GM23338 (cell line): ENCODE measurements around the gene ATOSA. TPM values are rescaled to one million over a fixed set of nuclear protein-coding genes. Genes with fewer than 3 reads are reported as not detected.

ENCODE experiments used
- ATAC-seq: fragments of 200-7000 bp; cut with Tn5 transposase; 3 replicates; pipeline ENCODE4 v1.9.1; 2020
- DNase-seq: peaks from one replicate; pipeline ENCODE4 v3.0.0-alpha.2; 2015; ENCODE audit warnings: low spot score
- H2AFZ ChIP-seq: fragments of 200-600 bp; sonication (generic); 2 replicates; pipeline ENCODE4 v1.8.0; 2016; ENCODE audit warnings: antibody characterized with exemption, mild to moderate bottlenecking, moderate library complexity
- H3F3A ChIP-seq: fragments of 200-600 bp; sonication (generic); replicated peaks from 2 replicates; pipeline ENCODE4 v1.8.0; 2017; ENCODE audit warnings: antibody characterized with exemption, mixed run types, low read depth
- H3K27ac ChIP-seq: fragments of 200-600 bp; sonication (generic); 2 replicates; pipeline ENCODE4 v1.6.1; 2016; ENCODE audit warnings: low read depth
- H3K27me3 ChIP-seq: fragments of 200-600 bp; sonication (generic); 2 replicates; pipeline ENCODE4 v1.8.0; 2016; ENCODE audit warnings: mild to moderate bottlenecking, mixed run types, moderate library complexity; ENCODE audit not compliant: insufficient read depth
- H3K36me3 ChIP-seq: fragments of 200-600 bp; sonication (generic); 2 replicates; pipeline ENCODE4 v1.8.0; 2016; ENCODE audit warnings: mild to moderate bottlenecking; ENCODE audit not compliant: insufficient read depth
- H3K4me1 ChIP-seq: fragments of 200-600 bp; sonication (generic); 2 replicates; pipeline ENCODE4 v1.8.0; 2016; ENCODE audit warnings: mild to moderate bottlenecking, moderate library complexity; ENCODE audit not compliant: insufficient read depth
- H3K4me2 ChIP-seq: fragments of 200-600 bp; sonication (generic); 2 replicates; pipeline ENCODE4 v1.7.1; 2017; ENCODE audit warnings: mixed run types
- H3K4me3 ChIP-seq: fragments of 200-600 bp; sonication (generic); 2 replicates; pipeline ENCODE4 v1.6.1; 2016; ENCODE audit warnings: mixed run types
- H3K79me2 ChIP-seq: fragments of 200-600 bp; sonication (generic); replicated peaks from 2 replicates; pipeline ENCODE4 v1.8.0; 2017; ENCODE audit warnings: mild to moderate bottlenecking; ENCODE audit not compliant: insufficient read depth
- H3K9me2 ChIP-seq: fragments of 200-600 bp; sonication (generic); 2 replicates; pipeline ENCODE4 v1.8.0; 2017; ENCODE audit not compliant: insufficient read depth
- H4K20me1 ChIP-seq: fragments of 200-600 bp; sonication (generic); replicated peaks from 2 replicates; pipeline ENCODE4 v1.8.0; 2017; ENCODE audit warnings: mild to moderate bottlenecking; ENCODE audit not compliant: insufficient read depth
- H3K27ac Mint-ChIP-seq: 2 replicates; pipeline ENCODE4 v1.8.0; 2020; ENCODE audit warnings: inconsistent platforms, mild to moderate bottlenecking, moderate library complexity, mixed read lengths
- H3K27me3 Mint-ChIP-seq: 3 replicates; pipeline ENCODE4 v1.8.0; 2022; ENCODE audit warnings: low read depth, mild to moderate bottlenecking, moderate library complexity, mixed read lengths, inconsistent platforms; ENCODE audit not compliant: insufficient read depth, poor library complexity
- H3K36me3 Mint-ChIP-seq: 3 replicates; pipeline ENCODE4 v1.8.0; 2021; ENCODE audit warnings: low read depth, mild to moderate bottlenecking, inconsistent platforms, moderate library complexity, mixed read lengths
- H3K4me1 Mint-ChIP-seq: 3 replicates; pipeline ENCODE4 v1.8.0; 2020; ENCODE audit warnings: mild to moderate bottlenecking, inconsistent platforms, mixed read lengths
- H3K4me3 Mint-ChIP-seq: 3 replicates; pipeline ENCODE4 v1.8.0; 2021; ENCODE audit warnings: moderate library complexity, mild to moderate bottlenecking, inconsistent platforms, mixed read lengths
- H3K9me3 Mint-ChIP-seq: 3 replicates; pipeline ENCODE4 v1.8.0; 2020; ENCODE audit warnings: moderate library complexity, mild to moderate bottlenecking, inconsistent platforms, mixed read lengths
- CREB1 ChIP-seq: fragments of 250-450 bp; sonication (Bioruptor Pico); IDR thresholded peaks from 2 replicates; pipeline ENCODE4 v1.5.0; 2020; ENCODE audit warnings: low read depth, mild to moderate bottlenecking, moderate library complexity
- EZH2 ChIP-seq: fragments of 200-600 bp; sonication (generic); IDR thresholded peaks from one replicate; pipeline ENCODE4 v1.8.0; 2017; ENCODE audit warnings: antibody characterized with exemption, mild to moderate bottlenecking, low read depth; ENCODE audit not compliant: unreplicated experiment
- EZH2phosphoT487 ChIP-seq: fragments of 200-600 bp; sonication (generic); IDR thresholded peaks from one replicate; pipeline ENCODE4 v1.8.1; 2018; ENCODE audit warnings: antibody characterized with exemption; ENCODE audit not compliant: unreplicated experiment
- JUNB ChIP-seq: IDR thresholded peaks from one replicate; pipeline ENCODE4 v1.6.1; 2016; ENCODE audit warnings: antibody characterized with exemption; ENCODE audit not compliant: unreplicated experiment
- NANOG ChIP-seq: IDR thresholded peaks from 2 replicates; pipeline ENCODE4 v1.6.1; 2016; ENCODE audit warnings: antibody characterized with exemption, borderline replicate concordance
- POLR2AphosphoS5 ChIP-seq: IDR thresholded peaks from 2 replicates; pipeline ENCODE4 v1.6.1; 2016; ENCODE audit warnings: antibody characterized with exemption, low read depth
- ZNF114 ChIP-seq: fragments of 250-450 bp; sonication (Bioruptor Pico); IDR thresholded peaks from 2 replicates; pipeline ENCODE4 v1.5.0; 2020; ENCODE audit warnings: mild to moderate bottlenecking, moderate library complexity
- ZNF331 ChIP-seq: fragments of 250-450 bp; sonication (Bioruptor Pico); IDR thresholded peaks from 2 replicates; pipeline ENCODE4 v1.5.0; 2020; ENCODE audit warnings: low read depth, mild to moderate bottlenecking, moderate library complexity
- polyA plus RNA-seq: library from polyadenylated mRNA; unstranded; fragments of >200 nt; fragmentation: Nextera tagmentation; extraction: Ambion mirVana; gene quantifications from 2 replicates; pipeline ENCODE4 v1.2.1, GENCODE V29; 2016
- total RNA-seq: library from RNA; depleted of rRNA; stranded (reverse); fragments of >200 nt; shearing (Covaris generic); gene quantifications from 2 replicates; pipeline ENCODE4 v1.2.3, GENCODE V29; 2014
- TF ChIP-seq, protein P1 (sequence below): fragments of 250-450 bp; sonication (Bioruptor Pico); IDR thresholded peaks from 2 replicates; pipeline ENCODE4 v1.5.0; 2020; ENCODE audit warnings: mild to moderate bottlenecking, moderate library complexity
- TF ChIP-seq, protein P2 (sequence below): IDR thresholded peaks from 2 replicates; pipeline ENCODE4 v1.6.1; 2016; ENCODE audit warnings: antibody characterized with exemption
- TF ChIP-seq, protein P3 (sequence below), 2 experiments: fragments of 200-600 bp in 1 of 2; sonication (generic) in 1 of 2; conservative IDR thresholded peaks; 2 replicates each; pipeline versions ENCODE4 v1.5.1 to v1.6.1; 2016 to 2017; ENCODE audit warnings: antibody characterized with exemption in 2 of 2, low read depth in 2 of 2, mild to moderate bottlenecking in 2 of 2, moderate library complexity in 1 of 2

The ATOSA gene
- total and polyA plus RNA-seq, 2 experiments from 2014 or later, result 6.2 to 14.0 TPM

DNA sequence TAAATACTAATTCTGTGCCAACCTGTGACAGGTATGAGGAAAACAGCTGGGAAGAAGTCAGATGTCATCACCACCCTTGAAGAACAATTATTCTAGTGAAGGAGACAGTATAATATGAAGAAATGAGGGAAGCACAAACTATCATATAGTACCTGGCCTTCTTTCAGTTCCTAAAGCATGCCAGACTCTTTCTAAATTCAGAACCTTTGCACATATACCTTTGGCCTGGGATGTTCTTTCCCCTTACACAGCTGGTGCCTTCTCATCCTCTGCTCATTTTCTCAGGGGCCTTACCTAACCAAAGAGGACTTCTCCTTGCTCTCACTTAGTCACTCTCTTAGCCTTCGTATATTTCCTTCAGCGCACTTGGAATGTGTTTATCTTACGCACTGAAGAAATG lies 19.0 kb downstream of the ATOSA start:
- no peaks in the 10 kb centered on the region for H3K27me3 ChIP-seq
- DNase-seq, result no peak
- no peaks in the 10 kb centered on the region for H3K9me2 ChIP-seq
- H3K79me2 ChIP-seq, result no peaks in the 10 kb centered on the region
- no peaks in the 10 kb centered on the region for H3K36me3 Mint-ChIP-seq
- H4K20me1 ChIP-seq, result no peaks in the 10 kb centered on the region
- H3K4me2 ChIP-seq, result no peak overlapping the region
- no peaks in the 10 kb centered on the region for H3K36me3 ChIP-seq
- 0 out of 2 replicates have a peak, but pooled peaks cover 4% of the 10 kb centered on the region for H3K4me1 ChIP-seq
- no peaks in the 10 kb centered on the region for H3K9me3 Mint-ChIP-seq
- ATAC-seq, result no peak
- no peak overlapping the region for H3K4me3 Mint-ChIP-seq
- H3K4me1 Mint-ChIP-seq, result no peaks in the 10 kb centered on the region
- H3K27me3 Mint-ChIP-seq, result peaks cover 4% of the 10 kb centered on the region
- H3F3A ChIP-seq, result no peaks in the 10 kb centered on the region
- H3K27ac ChIP-seq, result no peak overlapping the region
- TF ChIP-seq, protein P1, sequence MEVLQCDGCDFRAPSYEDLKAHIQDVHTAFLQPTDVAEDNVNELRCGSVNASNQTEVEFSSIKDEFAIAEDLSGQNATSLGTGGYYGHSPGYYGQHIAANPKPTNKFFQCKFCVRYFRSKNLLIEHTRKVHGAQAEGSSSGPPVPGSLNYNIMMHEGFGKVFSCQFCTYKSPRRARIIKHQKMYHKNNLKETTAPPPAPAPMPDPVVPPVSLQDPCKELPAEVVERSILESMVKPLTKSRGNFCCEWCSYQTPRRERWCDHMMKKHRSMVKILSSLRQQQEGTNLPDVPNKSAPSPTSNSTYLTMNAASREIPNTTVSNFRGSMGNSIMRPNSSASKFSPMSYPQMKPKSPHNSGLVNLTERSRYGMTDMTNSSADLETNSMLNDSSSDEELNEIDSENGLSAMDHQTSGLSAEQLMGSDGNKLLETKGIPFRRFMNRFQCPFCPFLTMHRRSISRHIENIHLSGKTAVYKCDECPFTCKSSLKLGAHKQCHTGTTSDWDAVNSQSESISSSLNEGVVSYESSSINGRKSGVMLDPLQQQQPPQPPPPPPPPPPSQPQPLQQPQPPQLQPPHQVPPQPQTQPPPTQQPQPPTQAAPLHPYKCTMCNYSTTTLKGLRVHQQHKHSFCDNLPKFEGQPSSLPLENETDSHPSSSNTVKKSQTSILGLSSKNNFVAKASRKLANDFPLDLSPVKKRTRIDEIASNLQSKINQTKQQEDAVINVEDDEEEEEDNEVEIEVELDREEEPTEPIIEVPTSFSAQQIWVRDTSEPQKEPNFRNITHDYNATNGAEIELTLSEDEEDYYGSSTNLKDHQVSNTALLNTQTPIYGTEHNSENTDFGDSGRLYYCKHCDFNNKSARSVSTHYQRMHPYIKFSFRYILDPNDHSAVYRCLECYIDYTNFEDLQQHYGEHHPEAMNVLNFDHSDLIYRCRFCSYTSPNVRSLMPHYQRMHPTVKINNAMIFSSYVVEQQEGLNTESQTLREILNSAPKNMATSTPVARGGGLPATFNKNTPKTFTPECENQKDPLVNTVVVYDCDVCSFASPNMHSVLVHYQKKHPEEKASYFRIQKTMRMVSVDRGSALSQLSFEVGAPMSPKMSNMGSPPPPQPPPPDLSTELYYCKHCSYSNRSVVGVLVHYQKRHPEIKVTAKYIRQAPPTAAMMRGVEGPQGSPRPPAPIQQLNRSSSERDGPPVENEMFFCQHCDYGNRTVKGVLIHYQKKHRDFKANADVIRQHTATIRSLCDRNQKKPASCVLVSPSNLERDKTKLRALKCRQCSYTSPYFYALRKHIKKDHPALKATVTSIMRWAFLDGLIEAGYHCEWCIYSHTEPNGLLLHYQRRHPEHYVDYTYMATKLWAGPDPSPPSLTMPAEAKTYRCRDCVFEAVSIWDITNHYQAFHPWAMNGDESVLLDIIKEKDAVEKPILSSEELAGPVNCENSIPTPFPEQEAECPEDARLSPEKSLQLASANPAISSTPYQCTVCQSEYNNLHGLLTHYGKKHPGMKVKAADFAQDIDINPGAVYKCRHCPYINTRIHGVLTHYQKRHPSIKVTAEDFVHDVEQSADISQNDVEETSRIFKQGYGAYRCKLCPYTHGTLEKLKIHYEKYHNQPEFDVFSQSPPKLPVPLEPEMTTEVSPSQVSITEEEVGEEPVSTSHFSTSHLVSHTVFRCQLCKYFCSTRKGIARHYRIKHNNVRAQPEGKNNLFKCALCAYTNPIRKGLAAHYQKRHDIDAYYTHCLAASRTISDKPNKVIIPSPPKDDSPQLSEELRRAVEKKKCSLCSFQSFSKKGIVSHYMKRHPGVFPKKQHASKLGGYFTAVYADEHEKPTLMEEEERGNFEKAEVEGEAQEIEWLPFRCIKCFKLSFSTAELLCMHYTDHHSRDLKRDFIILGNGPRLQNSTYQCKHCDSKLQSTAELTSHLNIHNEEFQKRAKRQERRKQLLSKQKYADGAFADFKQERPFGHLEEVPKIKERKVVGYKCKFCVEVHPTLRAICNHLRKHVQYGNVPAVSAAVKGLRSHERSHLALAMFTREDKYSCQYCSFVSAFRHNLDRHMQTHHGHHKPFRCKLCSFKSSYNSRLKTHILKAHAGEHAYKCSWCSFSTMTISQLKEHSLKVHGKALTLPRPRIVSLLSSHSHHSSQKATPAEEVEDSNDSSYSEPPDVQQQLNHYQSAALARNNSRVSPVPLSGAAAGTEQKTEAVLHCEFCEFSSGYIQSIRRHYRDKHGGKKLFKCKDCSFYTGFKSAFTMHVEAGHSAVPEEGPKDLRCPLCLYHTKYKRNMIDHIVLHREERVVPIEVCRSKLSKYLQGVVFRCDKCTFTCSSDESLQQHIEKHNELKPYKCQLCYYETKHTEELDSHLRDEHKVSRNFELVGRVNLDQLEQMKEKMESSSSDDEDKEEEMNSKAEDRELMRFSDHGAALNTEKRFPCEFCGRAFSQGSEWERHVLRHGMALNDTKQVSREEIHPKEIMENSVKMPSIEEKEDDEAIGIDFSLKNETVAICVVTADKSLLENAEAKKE (CRISPR knock-in tag), result no peak
- TF ChIP-seq EZH2 (no peak), EZH2phosphoT487 (no peak), ZNF114 (CRISPR knock-in tag) (no peak), NANOG (no peak), ZNF331 (CRISPR knock-in tag) (no peak), CREB1 (CRISPR knock-in tag) (no peak), POLR2AphosphoS5 (no peak), JUNB (no peak)
- TF ChIP-seq, protein P2, sequence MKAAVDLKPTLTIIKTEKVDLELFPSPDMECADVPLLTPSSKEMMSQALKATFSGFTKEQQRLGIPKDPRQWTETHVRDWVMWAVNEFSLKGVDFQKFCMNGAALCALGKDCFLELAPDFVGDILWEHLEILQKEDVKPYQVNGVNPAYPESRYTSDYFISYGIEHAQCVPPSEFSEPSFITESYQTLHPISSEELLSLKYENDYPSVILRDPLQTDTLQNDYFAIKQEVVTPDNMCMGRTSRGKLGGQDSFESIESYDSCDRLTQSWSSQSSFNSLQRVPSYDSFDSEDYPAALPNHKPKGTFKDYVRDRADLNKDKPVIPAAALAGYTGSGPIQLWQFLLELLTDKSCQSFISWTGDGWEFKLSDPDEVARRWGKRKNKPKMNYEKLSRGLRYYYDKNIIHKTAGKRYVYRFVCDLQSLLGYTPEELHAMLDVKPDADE, result no peak
- TF ChIP-seq, protein P3, sequence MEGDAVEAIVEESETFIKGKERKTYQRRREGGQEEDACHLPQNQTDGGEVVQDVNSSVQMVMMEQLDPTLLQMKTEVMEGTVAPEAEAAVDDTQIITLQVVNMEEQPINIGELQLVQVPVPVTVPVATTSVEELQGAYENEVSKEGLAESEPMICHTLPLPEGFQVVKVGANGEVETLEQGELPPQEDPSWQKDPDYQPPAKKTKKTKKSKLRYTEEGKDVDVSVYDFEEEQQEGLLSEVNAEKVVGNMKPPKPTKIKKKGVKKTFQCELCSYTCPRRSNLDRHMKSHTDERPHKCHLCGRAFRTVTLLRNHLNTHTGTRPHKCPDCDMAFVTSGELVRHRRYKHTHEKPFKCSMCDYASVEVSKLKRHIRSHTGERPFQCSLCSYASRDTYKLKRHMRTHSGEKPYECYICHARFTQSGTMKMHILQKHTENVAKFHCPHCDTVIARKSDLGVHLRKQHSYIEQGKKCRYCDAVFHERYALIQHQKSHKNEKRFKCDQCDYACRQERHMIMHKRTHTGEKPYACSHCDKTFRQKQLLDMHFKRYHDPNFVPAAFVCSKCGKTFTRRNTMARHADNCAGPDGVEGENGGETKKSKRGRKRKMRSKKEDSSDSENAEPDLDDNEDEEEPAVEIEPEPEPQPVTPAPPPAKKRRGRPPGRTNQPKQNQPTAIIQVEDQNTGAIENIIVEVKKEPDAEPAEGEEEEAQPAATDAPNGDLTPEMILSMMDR (conservative IDR thresholded peaks at IDR 0.05; ENCODE audit: low read depth in 2 of 2), result no peak
- H2AFZ ChIP-seq, result no peak overlapping the region
- no peak overlapping the region for H3K4me3 ChIP-seq
- H3K27ac Mint-ChIP-seq, result no peak overlapping the region; the same call in 1 of the 2 replicates
